Esophagus squamous epithelium (tissue), 4 donors: ENCODE results near the gene ST7.

ENCODE experiments used
- POLR2A ChIP-seq, 4 donors: fragments of 450-650 bp; IDR thresholded peaks; one replicate each; pipeline ENCODE4 v1.6.1; 2017; ENCODE audit warnings: antibody characterized with exemption in 4 of 4, mild to moderate bottlenecking in 4 of 4, moderate library complexity in 3 of 4
- TF ChIP-seq, protein P1 (sequence below), 6 experiments: fragments of 450-650 bp in 4 of 6; fragments of 200-600 bp in 2 of 6; sonication (generic) in 2 of 6; IDR thresholded peaks; one replicate each; pipeline ENCODE4 v1.5.1; 2016 to 2019; ENCODE audit warnings: antibody characterized with exemption in 6 of 6, mild to moderate bottlenecking in 4 of 6, moderate library complexity in 4 of 6

GRCh38 chr7:117036836-117037235 is 83.5 kb downstream of the ST7 start:
- no peak for TF ChIP-seq POLR2A (IDR thresholded peaks at IDR 0.05)
- TF ChIP-seq, protein P1, sequence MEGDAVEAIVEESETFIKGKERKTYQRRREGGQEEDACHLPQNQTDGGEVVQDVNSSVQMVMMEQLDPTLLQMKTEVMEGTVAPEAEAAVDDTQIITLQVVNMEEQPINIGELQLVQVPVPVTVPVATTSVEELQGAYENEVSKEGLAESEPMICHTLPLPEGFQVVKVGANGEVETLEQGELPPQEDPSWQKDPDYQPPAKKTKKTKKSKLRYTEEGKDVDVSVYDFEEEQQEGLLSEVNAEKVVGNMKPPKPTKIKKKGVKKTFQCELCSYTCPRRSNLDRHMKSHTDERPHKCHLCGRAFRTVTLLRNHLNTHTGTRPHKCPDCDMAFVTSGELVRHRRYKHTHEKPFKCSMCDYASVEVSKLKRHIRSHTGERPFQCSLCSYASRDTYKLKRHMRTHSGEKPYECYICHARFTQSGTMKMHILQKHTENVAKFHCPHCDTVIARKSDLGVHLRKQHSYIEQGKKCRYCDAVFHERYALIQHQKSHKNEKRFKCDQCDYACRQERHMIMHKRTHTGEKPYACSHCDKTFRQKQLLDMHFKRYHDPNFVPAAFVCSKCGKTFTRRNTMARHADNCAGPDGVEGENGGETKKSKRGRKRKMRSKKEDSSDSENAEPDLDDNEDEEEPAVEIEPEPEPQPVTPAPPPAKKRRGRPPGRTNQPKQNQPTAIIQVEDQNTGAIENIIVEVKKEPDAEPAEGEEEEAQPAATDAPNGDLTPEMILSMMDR (IDR thresholded peaks at IDR 0.05) = no peak
